Psoas muscle (tissue), 8 donors: ENCODE measurements around the gene SIGLEC7. TPM values are rescaled to one million over a fixed set of nuclear protein-coding genes. Genes with fewer than 3 reads are reported as not detected.

Experiments
- ATAC-seq, 4 donors: fragments of 200-7000 bp; cut with Tn5 transposase; one replicate each; pipeline ENCODE4 v1.9.1; 2020; ENCODE audit warnings: moderate library complexity in 3 of 4, mild to moderate bottlenecking in 2 of 4
- DNase-seq, 2 donors: peaks; one replicate each; pipeline ENCODE4 v3.0.0-alpha.2; 2020
- H3K27ac ChIP-seq: fragments of 200-600 bp; one replicate; pipeline ENCODE4 v1.8.0; 2022
- H3K27me3 ChIP-seq, 3 donors: fragments of 200-600 bp in 1 of 3; one replicate each; pipeline versions ENCODE4 v1.6.1 to v1.8.0; 2013 to 2022; ENCODE audit warnings: low read length in 2 of 3, mild to moderate bottlenecking in 2 of 3, moderate library complexity in 1 of 3; ENCODE audit not compliant: insufficient read depth in 3 of 3
- H3K36me3 ChIP-seq, 2 donors: fragments of 200-600 bp in 1 of 2; one replicate each; pipeline versions ENCODE4 v1.6.1 to v1.8.0; 2013 to 2022; ENCODE audit warnings: low read depth in 1 of 2, mild to moderate bottlenecking in 1 of 2, moderate library complexity in 1 of 2; ENCODE audit not compliant: insufficient read depth in 1 of 2
- H3K4me1 ChIP-seq: fragments of 200-600 bp; one replicate; pipeline ENCODE4 v1.8.0; 2022
- H3K4me3 ChIP-seq: fragments of 200-600 bp; one replicate; pipeline ENCODE4 v1.8.0; 2022; ENCODE audit warnings: mild to moderate bottlenecking
- H3K9me3 ChIP-seq: fragments of 200-600 bp; one replicate; pipeline ENCODE4 v1.8.0; 2022
- CTCF ChIP-seq: fragments of 200-600 bp; IDR thresholded peaks from one replicate; pipeline ENCODE4 v1.8.0; 2022; ENCODE audit warnings: antibody characterized with exemption
- WGBS, 3 donors: extraction: QIAGEN DNeasy Blood & Tissue Kit; methylation state at CpG; one replicate each; pipeline versions ENCODE4 v1.1.6 to v1.1.7; 2013; 5-methylcytosine and 5-hydroxymethylcytosine counted together
- intact Hi-C, 2 donors: fragments of 100-400 bp; cut with DNase I; formaldehyde crosslinking; loops; one replicate each; pipeline versions ENCODE4 v1.11.0 to v1.14.2; 2022
- polyA plus RNA-seq, 3 donors: library from polyadenylated mRNA; stranded (reverse); fragments of 200-250 nt; gene quantifications; one replicate each; pipeline ENCODE4 v1.2.3, GENCODE V29; 2013
- total RNA-seq, 4 donors: library from RNA; stranded (reverse); fragmentation: NEBNext Ultra II Directional in 2 of 4; extraction: Animal tissue kit (Norgen Biotek cat#: 25700) in 2 of 4; gene quantifications; one replicate each; pipeline versions ENCODE4 v1.2.1 to v1.2.4, GENCODE V29; 2021 to 2023
- donor health status: healthy with polysubstance abuse.
- donor health status: DM: no; HTN: no; CAD: no; lungs with moderate emphysema.
- donor health status: Bipolar disorder and iron deficiency.
- donor health status: healthy.
- donor health status: DM: yes; HTN: yes; CAD: no.
- donor health status: DM: no; HTN: no; CAD: no.
- donor health status: DM: no; HTN: no; CAD: no.
- donor health status: DM: yes; HTN: yes; CAD: no.

The SIGLEC7 gene
- total and polyA plus RNA-seq, 7 donors, result 0.08 to 0.82 (median 0.50) TPM; not detected in 1

GRCh38 chr19:51124729-51125128, 17.4 kb upstream of the SIGLEC7 start, which contains the start of gene SIGLEC9:
SIGLEC9 (plus strand) TSS chr19:51124906; CDS start chr19:51124975, 69 bp downstream.
- Histone ChIP-seq H3K4me3 (peak within 1 kb of the TSS; percentile 22), H3K36me3 (no peaks in the 10 kb centered on the region), H3K27ac (no peak within 1 kb of the TSS), H3K9me3 (no peaks in the 10 kb centered on the region), H3K27me3 (peaks cover 0 to 6% (median 0%) of the 10 kb centered on the region in 3 donors), H3K4me1 (no peaks in the 10 kb centered on the region)
- WGBS, 3 donors, result 42 to 62% (median 54%) methylated on average over 13 to 14 of the region's 14 CpGs
- DNase-seq, result peak; percentile 45 to 70
- ATAC-seq, result peak in 1 of 4 donors; percentile 41
- no peak for TF ChIP-seq CTCF
- intact Hi-C loops, result no loop called here

GRCh38 chr19:51125421-51126075, 16.6 kb upstream of the SIGLEC7 start:
- no peaks in the 10 kb centered on the region for H3K36me3 ChIP-seq
- ATAC-seq (no peak), DNase-seq (no peak)
- WGBS, 3 donors, result 85 to 89% (median 89%) methylated on average over 16 of the region's 16 CpGs
- no peaks in the 10 kb centered on the region for H3K9me3 ChIP-seq
- no peaks in the 10 kb centered on the region for H3K4me1 ChIP-seq
- H3K27ac ChIP-seq, result no peak overlapping the region
- H3K27me3 ChIP-seq, result peaks cover 0 to 6% (median 0%) of the 10 kb centered on the region in 3 donors
- intact Hi-C loops, result no loop called here
- peak overlapping the region; percentile 22 for H3K4me3 ChIP-seq
- TF ChIP-seq CTCF, result no peak

- Histone ChIP-seq H3K27me3 (peaks cover 0 to 6% (median 0%) of the 10 kb centered on the region in 3 donors), H3K4me3 (no peak overlapping the region), H3K36me3 (no peaks in the 10 kb centered on the region), H3K9me3 (no peaks in the 10 kb centered on the region), H3K27ac (no peak overlapping the region), H3K4me1 (no peaks in the 10 kb centered on the region)
- intact Hi-C loops, result no loop called here
- no peak for DNase-seq
- TF ChIP-seq CTCF, result no peak
- ATAC-seq, result no peak
- 57 to 60% (median 57%) methylated on average over 6 of the region's 6 CpGs for WGBS, 3 donors
These were observed 15.1 kb upstream of the SIGLEC7 start for GRCh38 chr19:51127032-51127431.

- Histone ChIP-seq H3K9me3 (no peaks in the 10 kb centered on the region), H3K27ac (no peak overlapping the region), H3K4me1 (no peaks in the 10 kb centered on the region), H3K36me3 (no peaks in the 10 kb centered on the region), H3K4me3 (no peak overlapping the region), H3K27me3 (peaks cover 0 to 6% (median 0%) of the 10 kb centered on the region in 3 donors)
- DNase-seq, result no peak
- peak in 2 of 4 donors; percentile 17 to 27 for ATAC-seq
- intact Hi-C loops, result no loop called here
- WGBS, 3 donors, result 59 to 63% (median 59%) methylated on average over 4 of the region's 4 CpGs
- no peak for TF ChIP-seq CTCF
These were observed 14.3 kb upstream of the SIGLEC7 start for GRCh38 chr19:51127755-51128154.
